DND-41 (cell line): ENCODE results near the gene MLX.

Experiments
- ATAC-seq: fragments of 200-7000 bp; cut with Tn5 transposase; 3 replicates; pipeline ENCODE4 v1.9.1; 2021; ENCODE audit warnings: low read depth; ENCODE audit not compliant: insufficient read depth
- DNase-seq: peaks from one replicate; pipeline ENCODE4 v3.0.0-alpha.2; 2020
- H2AFZ ChIP-seq: 2 replicates; pipeline ENCODE4 v1.6.0; 2012; ENCODE audit warnings: low read depth, low read length
- H3K27ac ChIP-seq: 2 replicates; pipeline ENCODE4 v1.5.1; 2012; ENCODE audit warnings: low read length, inconsistent platforms
- H3K27me3 ChIP-seq: fragments of 200-600 bp; sonication (generic); 2 replicates; pipeline ENCODE4 v1.6.0; 2012; ENCODE audit warnings: low read length, mild to moderate bottlenecking, inconsistent platforms; ENCODE audit not compliant: insufficient read depth, poor library complexity
- H3K36me3 ChIP-seq: 2 replicates; pipeline ENCODE4 v1.5.1; 2012; ENCODE audit warnings: low read length, inconsistent platforms; ENCODE audit not compliant: insufficient read depth
- H3K4me1 ChIP-seq: 2 replicates; pipeline ENCODE4 v1.5.1; 2012; ENCODE audit warnings: mild to moderate bottlenecking, low read length; ENCODE audit not compliant: insufficient read depth
- H3K4me2 ChIP-seq: 2 replicates; pipeline ENCODE4 v1.6.0; 2012; ENCODE audit warnings: mild to moderate bottlenecking, moderate library complexity, low read length, inconsistent platforms; ENCODE audit not compliant: insufficient read depth
- H3K4me3 ChIP-seq, 2 experiments: fragments of 200-600 bp in 1 of 2; shearing (Covaris generic) in 1 of 2; 2 replicates each; pipeline ENCODE4 v1.5.1; 2012 to 2016; ENCODE audit warnings: inconsistent platforms in 2 of 2, low read length in 2 of 2, mild to moderate bottlenecking in 2 of 2, low read depth in 1 of 2, moderate library complexity in 1 of 2
- H3K79me2 ChIP-seq: 2 replicates; pipeline ENCODE4 v1.6.0; 2012; ENCODE audit warnings: low read length, inconsistent platforms; ENCODE audit not compliant: insufficient read depth
- H3K9ac ChIP-seq: 2 replicates; pipeline ENCODE4 v1.6.0; 2012; ENCODE audit warnings: low read depth, mild to moderate bottlenecking, inconsistent platforms, low read length, moderate library complexity
- H3K9me3 ChIP-seq: 2 replicates; pipeline ENCODE4 v1.5.1; 2012; ENCODE audit warnings: low read length, moderate library complexity, mild to moderate bottlenecking, inconsistent platforms; ENCODE audit not compliant: insufficient read depth, severe bottlenecking
- H4K20me1 ChIP-seq: 2 replicates; pipeline ENCODE4 v1.6.0; 2012; ENCODE audit warnings: low read length; ENCODE audit not compliant: insufficient read depth
- CTCF ChIP-seq: IDR thresholded peaks from 2 replicates; pipeline ENCODE4 v1.5.1; 2012; ENCODE audit warnings: borderline replicate concordance, low read length, moderate library complexity, mild to moderate bottlenecking; ENCODE audit not compliant: poor library complexity, severe bottlenecking; ENCODE audit errors: extremely low read depth
- EZH2 ChIP-seq: IDR thresholded peaks from 3 replicates; pipeline ENCODE4 v1.6.1; 2012; ENCODE audit warnings: borderline replicate concordance, low read depth, mild to moderate bottlenecking, moderate library complexity, low read length, inconsistent platforms; ENCODE audit not compliant: severe bottlenecking

MLX gene

GRCh38 chr17:42563543-42563942 is 3.4 kb upstream of the MLX start:
- ATAC-seq (no peak), DNase-seq (no peak)
- TF ChIP-seq EZH2 (no peak), CTCF (no peak)
- Histone ChIP-seq H3K9ac (peak overlapping the region; percentile 82), H2AFZ (no peak overlapping the region), H3K4me2 (peak overlapping the region; percentile 100), H3K27ac (peak overlapping the region; percentile 90), H3K27me3 (no peaks in the 10 kb centered on the region), H3K4me3 (peak overlapping the region; percentile 65 to 75; a peak in 3 of 4 replicates), H3K4me1 (peaks cover 63% of the 10 kb centered on the region), H3K9me3 (no peaks in the 10 kb centered on the region), H4K20me1 (peaks cover 12% of the 10 kb centered on the region; the same call in 1 of the 2 replicates), H3K79me2 (peaks cover 55% of the 10 kb centered on the region), H3K36me3 (peaks cover 54% of the 10 kb centered on the region)

- Histone ChIP-seq H3K9me3 (no peaks in the 10 kb centered on the region), H2AFZ (no peak overlapping the region), H3K36me3 (peaks cover 58% of the 10 kb centered on the region), H3K4me1 (peaks cover 67% of the 10 kb centered on the region), H4K20me1 (peaks cover 14% of the 10 kb centered on the region; the same call in 1 of the 2 replicates), H3K4me2 (peak overlapping the region; percentile 100), H3K9ac (peak overlapping the region; percentile 82), H3K79me2 (peaks cover 59% of the 10 kb centered on the region), H3K27me3 (no peaks in the 10 kb centered on the region), H3K27ac (no peak overlapping the region), H3K4me3 (peak overlapping the region in 1 of 2 experiments; percentile 75; a peak in 2 of 4 replicates)
- ATAC-seq (no peak), DNase-seq (no peak)
- TF ChIP-seq CTCF: no peak
- TF ChIP-seq EZH2: no peak
Observed at GRCh38 chr17:42563950-42564349, 3.0 kb upstream of the MLX start.

GRCh38 chr17:42564815-42565522 is 1.9 kb upstream of the MLX start:
- peaks cover 68% of the 10 kb centered on the region for H3K79me2 ChIP-seq

More at GRCh38 chr17:42564815-42565522, 1.9 kb upstream of the MLX start:
- Histone ChIP-seq H3K4me2 (peak overlapping the region; percentile 100; the same call in 1 of the 2 replicates), H3K4me3 (no peak overlapping the region), H3K36me3 (peaks cover 69% of the 10 kb centered on the region), H3K27ac (no peak overlapping the region), H3K9me3 (no peaks in the 10 kb centered on the region), H4K20me1 (peaks cover 18% of the 10 kb centered on the region; the same call in 1 of the 2 replicates), H3K9ac (no peak overlapping the region), H2AFZ (no peak overlapping the region), H3K4me1 (peaks cover 76% of the 10 kb centered on the region), H3K27me3 (no peaks in the 10 kb centered on the region)
- no peak for DNase-seq
- no peak for ATAC-seq
- no peak for TF ChIP-seq EZH2
- TF ChIP-seq CTCF: no peak
